T-helper 17 cell (primary cell): Measurements from ENCODE around the gene HS3ST3B1. TPM values are rescaled to one million over a fixed set of nuclear protein-coding genes. Genes with fewer than 3 reads are reported as not detected.

Experiments
- ATAC-seq: fragments of 150-1000 bp; cut with Tn5 transposase; 2 replicates; pipeline ENCODE4 v1.10.0; 2021; ENCODE audit warnings: mild to moderate bottlenecking, moderate library complexity
- DNase-seq, 3 donors: peaks; one replicate each; pipeline versions ENCODE4 v3.0.0 to v3.0.0-alpha.2; 2020 to 2021
- H3K9me3 ChIP-seq: one replicate; pipeline ENCODE4 v1.7.0; 2013; ENCODE audit warnings: low read length, mild to moderate bottlenecking; ENCODE audit not compliant: control insufficient read depth, poor library complexity, severe bottlenecking
- H3K27ac Mint-ChIP-seq: one replicate; pipeline ENCODE4 v1.8.0; 2022; ENCODE audit warnings: mild to moderate bottlenecking, moderate library complexity, mixed read lengths
- H3K27me3 Mint-ChIP-seq: one replicate; pipeline ENCODE4 v1.8.0; 2022; ENCODE audit warnings: mixed read lengths
- H3K36me3 Mint-ChIP-seq: one replicate; pipeline ENCODE4 v1.8.0; 2022; ENCODE audit warnings: low read depth, mixed read lengths
- H3K4me1 Mint-ChIP-seq: one replicate; pipeline ENCODE4 v1.8.0; 2022; ENCODE audit warnings: mild to moderate bottlenecking, mixed read lengths
- H3K4me3 Mint-ChIP-seq: one replicate; pipeline ENCODE4 v1.8.0; 2022; ENCODE audit warnings: mild to moderate bottlenecking, moderate library complexity, mixed read lengths
- total RNA-seq, 4 donors: library from RNA in 2 of 4; stranded (reverse) in 2 of 4; gene quantifications; one replicate each; pipeline ENCODE4 v1.2.3 and lab custom pipeline; 2022 to 2026

The HS3ST3B1 gene
- total RNA-seq, 2 donors from 2014 or later = 13.5 to 15.4 TPM

GRCh38 chr17:14361470-14361869 is 60.6 kb downstream of the HS3ST3B1 start:
- no peak for ATAC-seq
- Mint-ChIP-seq H3K27me3 (no peaks in the 10 kb centered on the region), H3K4me1 (peaks cover 7% of the 10 kb centered on the region), H3K27ac (no peak overlapping the region), H3K4me3 (no peak overlapping the region), H3K36me3 (no peaks in the 10 kb centered on the region)
- DNase-seq = no peak
- H3K9me3 ChIP-seq = no peaks in the 10 kb centered on the region

DNA sequence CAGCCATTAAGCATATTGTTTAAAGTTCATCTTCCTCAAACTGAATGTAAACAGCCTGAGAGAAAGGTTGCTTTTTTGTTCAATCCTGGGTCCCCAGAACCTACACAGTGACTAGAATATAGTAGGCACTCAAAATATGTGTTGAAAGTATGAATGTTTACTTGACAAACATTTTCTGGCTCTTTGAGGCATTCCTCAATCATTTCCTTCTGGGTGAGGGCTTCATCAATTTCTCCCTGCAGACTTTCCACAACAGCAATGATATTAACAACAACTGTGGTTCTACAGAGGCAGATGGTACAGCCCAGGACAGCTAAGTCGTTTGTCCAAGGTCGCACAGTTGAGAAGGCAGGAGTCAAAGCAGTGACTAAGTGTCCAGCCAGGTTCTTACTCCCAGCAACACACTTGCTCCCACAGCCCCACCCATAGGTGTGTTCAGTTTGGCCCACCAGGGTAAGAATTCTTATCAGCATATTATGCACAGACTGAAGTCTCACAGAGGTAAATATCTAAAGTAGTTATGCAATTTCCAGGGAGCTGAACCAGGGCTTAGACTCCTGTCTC is 61.1 kb downstream of the HS3ST3B1 start:
- no peaks in the 10 kb centered on the region for H3K27me3 Mint-ChIP-seq
- ATAC-seq (no peak), DNase-seq (no peak)
- peaks cover 7% of the 10 kb centered on the region for H3K4me1 Mint-ChIP-seq
- H3K36me3 Mint-ChIP-seq = no peaks in the 10 kb centered on the region
- H3K27ac Mint-ChIP-seq = no peak overlapping the region
- no peak overlapping the region for H3K4me3 Mint-ChIP-seq
- H3K9me3 ChIP-seq = no peaks in the 10 kb centered on the region

DNA sequence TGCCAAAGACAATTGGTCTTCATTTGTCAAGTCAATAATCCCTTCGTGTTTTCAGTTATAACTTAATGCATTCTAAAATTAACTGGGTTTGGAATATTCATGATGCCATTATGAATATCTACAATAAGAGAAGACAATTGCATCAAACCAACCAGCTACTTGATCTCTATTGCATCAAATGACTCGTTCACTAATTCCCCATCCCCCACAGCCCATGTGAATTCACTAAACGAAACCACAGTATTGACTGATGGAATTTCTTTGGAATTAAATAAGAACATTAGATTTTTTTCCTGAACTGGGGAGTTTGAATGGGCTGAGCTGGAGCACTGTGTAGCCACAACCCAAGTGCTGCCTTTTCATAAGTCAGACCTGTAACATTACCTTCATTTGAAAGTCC is 65.3 kb downstream of the HS3ST3B1 start:
- H3K36me3 Mint-ChIP-seq = no peaks in the 10 kb centered on the region
- H3K27ac Mint-ChIP-seq = no peak overlapping the region
- DNase-seq (no peak), ATAC-seq (no peak)
- no peaks in the 10 kb centered on the region for H3K4me1 Mint-ChIP-seq
- H3K9me3 ChIP-seq = no peaks in the 10 kb centered on the region
- no peak overlapping the region for H3K4me3 Mint-ChIP-seq
- no peaks in the 10 kb centered on the region for H3K27me3 Mint-ChIP-seq

GRCh38 chr17:14372461-14372860 is 71.6 kb downstream of the HS3ST3B1 start:
- Mint-ChIP-seq H3K4me1 (peaks cover 2% of the 10 kb centered on the region), H3K27me3 (peaks cover 5% of the 10 kb centered on the region), H3K4me3 (no peak overlapping the region), H3K36me3 (peaks cover 2% of the 10 kb centered on the region), H3K27ac (no peak overlapping the region)
- H3K9me3 ChIP-seq = no peaks in the 10 kb centered on the region
- DNase-seq (no peak), ATAC-seq (no peak)

DNA sequence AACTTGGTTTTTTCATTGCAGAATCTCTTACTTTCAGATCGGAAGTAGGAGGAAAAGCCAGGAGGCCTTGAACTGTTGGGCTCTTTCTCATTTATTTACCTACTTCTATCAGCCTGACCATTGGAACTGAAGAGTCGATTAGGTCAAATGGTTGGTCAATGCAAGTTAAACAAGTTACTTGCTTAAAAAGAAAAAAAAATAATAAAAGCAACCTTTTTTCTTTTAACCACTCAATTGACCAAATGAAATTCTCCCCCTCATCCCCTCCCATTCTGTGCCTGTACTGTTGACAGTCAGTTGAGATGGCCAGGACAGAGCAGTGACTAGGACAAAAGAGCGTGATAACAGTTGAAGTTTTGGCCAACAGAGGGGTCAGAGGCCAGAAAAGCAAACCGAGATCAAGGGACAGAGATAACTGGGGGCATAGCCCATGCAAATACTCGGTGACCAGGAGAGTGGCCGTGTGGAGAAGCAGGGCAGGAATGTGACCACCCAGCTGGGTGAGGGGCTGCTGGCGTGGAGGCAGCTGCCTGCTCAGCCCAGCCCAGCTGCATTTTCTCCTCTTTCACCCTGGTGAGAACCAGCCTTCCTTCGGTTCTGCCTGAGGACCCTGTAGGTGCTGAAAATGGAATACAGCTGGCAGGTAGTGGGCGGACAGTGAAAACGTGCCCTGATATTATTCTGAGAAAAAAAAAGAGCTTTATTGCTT is 72.2 kb downstream of the HS3ST3B1 start:
- H3K27ac Mint-ChIP-seq = no peak overlapping the region
- ATAC-seq (no peak), DNase-seq (no peak)
- peaks cover 2% of the 10 kb centered on the region for H3K4me1 Mint-ChIP-seq
- no peak overlapping the region for H3K4me3 Mint-ChIP-seq
- no peaks in the 10 kb centered on the region for H3K9me3 ChIP-seq
- H3K36me3 Mint-ChIP-seq = peaks cover 2% of the 10 kb centered on the region
- peaks cover 5% of the 10 kb centered on the region for H3K27me3 Mint-ChIP-seq

DNA sequence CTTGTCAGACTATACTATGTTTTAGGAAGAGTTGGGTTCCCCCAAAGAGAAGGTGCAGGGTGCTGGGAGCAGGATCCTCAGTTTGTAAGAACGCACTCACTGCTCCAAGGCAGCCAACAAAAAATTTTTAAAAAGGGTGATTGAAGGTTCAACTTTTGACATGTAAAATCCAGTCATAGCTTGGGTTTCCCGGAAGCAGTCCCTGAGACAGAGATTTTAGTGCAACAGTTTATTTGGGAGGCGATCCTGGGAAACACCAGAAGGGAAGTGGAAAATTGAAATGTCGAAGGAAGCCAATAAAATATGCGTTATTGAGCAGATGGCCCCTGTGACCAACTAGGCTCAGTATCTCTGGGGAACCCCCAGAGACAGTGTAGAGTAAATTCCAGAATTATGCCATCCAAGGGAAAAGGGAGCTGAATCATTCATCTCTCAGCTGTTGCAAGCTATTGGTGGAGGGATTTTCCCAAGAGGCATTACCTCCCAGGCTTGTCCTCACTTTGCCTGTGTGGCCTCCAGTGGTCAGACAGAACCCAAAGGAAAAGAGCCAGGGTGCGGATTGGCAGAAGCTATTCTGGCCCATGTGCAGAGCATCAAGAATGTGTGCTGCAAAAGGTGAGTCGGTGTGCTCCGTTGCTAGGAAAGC is 72.9 kb downstream of the HS3ST3B1 start:
- Mint-ChIP-seq H3K27ac (no peak overlapping the region), H3K4me1 (peaks cover 2% of the 10 kb centered on the region), H3K4me3 (no peak overlapping the region), H3K36me3 (peaks cover 2% of the 10 kb centered on the region), H3K27me3 (peaks cover 5% of the 10 kb centered on the region)
- no peak for DNase-seq
- no peaks in the 10 kb centered on the region for H3K9me3 ChIP-seq
- ATAC-seq = no peak

- no peak overlapping the region for H3K27ac Mint-ChIP-seq
- H3K4me3 Mint-ChIP-seq = no peak overlapping the region
- peaks cover 2% of the 10 kb centered on the region for H3K4me1 Mint-ChIP-seq
- DNase-seq (no peak), ATAC-seq (no peak)
- peaks cover 5% of the 10 kb centered on the region for H3K27me3 Mint-ChIP-seq
- H3K36me3 Mint-ChIP-seq = peaks cover 2% of the 10 kb centered on the region
- H3K9me3 ChIP-seq = no peaks in the 10 kb centered on the region
Observed at GRCh38 chr17:14374268-14374667, 73.4 kb downstream of the HS3ST3B1 start.

- peaks cover 5% of the 10 kb centered on the region for H3K27me3 Mint-ChIP-seq
- ATAC-seq = no peak
- H3K27ac Mint-ChIP-seq = no peak overlapping the region
- H3K9me3 ChIP-seq = no peaks in the 10 kb centered on the region
- peaks cover 2% of the 10 kb centered on the region for H3K4me1 Mint-ChIP-seq
- no peak overlapping the region for H3K4me3 Mint-ChIP-seq
- no peak for DNase-seq
- H3K36me3 Mint-ChIP-seq = peaks cover 2% of the 10 kb centered on the region
Observed at GRCh38 chr17:14376666-14377065, 75.8 kb downstream of the HS3ST3B1 start.

DNA sequence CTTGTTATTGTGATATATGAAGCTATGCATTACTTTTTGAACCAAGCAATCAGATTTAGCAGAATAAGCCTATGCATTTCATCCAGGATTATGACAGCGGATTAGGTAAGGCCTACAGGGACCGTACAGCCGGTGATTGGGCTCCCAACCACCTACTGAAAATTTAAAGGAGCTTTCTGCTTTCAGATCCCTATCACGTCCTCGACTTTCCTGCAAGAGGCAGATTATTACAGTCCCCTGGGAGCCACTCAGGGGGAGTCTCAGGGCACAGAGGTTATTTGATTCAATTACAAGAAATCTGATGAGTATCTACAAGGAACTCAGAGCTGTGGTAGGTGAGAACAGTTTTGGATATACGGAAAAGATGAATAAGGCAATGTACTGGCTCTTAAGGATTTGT is 80.7 kb downstream of the HS3ST3B1 start:
- no peaks in the 10 kb centered on the region for H3K4me1 Mint-ChIP-seq
- no peak overlapping the region for H3K27ac Mint-ChIP-seq
- no peaks in the 10 kb centered on the region for H3K9me3 ChIP-seq
- ATAC-seq (no peak), DNase-seq (no peak)
- peaks cover 2% of the 10 kb centered on the region for H3K36me3 Mint-ChIP-seq
- no peak overlapping the region for H3K4me3 Mint-ChIP-seq
- no peaks in the 10 kb centered on the region for H3K27me3 Mint-ChIP-seq

GRCh38 chr17:14387036-14387435 is 86.2 kb downstream of the HS3ST3B1 start:
- DNase-seq = no peak
- peaks cover 6% of the 10 kb centered on the region for H3K36me3 Mint-ChIP-seq
- no peak overlapping the region for H3K27ac Mint-ChIP-seq
- H3K4me3 Mint-ChIP-seq = no peak overlapping the region
- no peaks in the 10 kb centered on the region for H3K27me3 Mint-ChIP-seq
- H3K4me1 Mint-ChIP-seq = no peaks in the 10 kb centered on the region
- peaks cover 2% of the 10 kb centered on the region for H3K9me3 ChIP-seq
- ATAC-seq = no peak

GRCh38 chr17:14389681-14390080 is 88.8 kb downstream of the HS3ST3B1 start:
- peaks cover 3% of the 10 kb centered on the region for H3K9me3 ChIP-seq
- no peak for DNase-seq
- no peak overlapping the region for H3K27ac Mint-ChIP-seq
- H3K4me3 Mint-ChIP-seq = no peak overlapping the region
- no peaks in the 10 kb centered on the region for H3K4me1 Mint-ChIP-seq
- ATAC-seq = no peak
- peaks cover 6% of the 10 kb centered on the region for H3K36me3 Mint-ChIP-seq
- H3K27me3 Mint-ChIP-seq = no peaks in the 10 kb centered on the region

DNA sequence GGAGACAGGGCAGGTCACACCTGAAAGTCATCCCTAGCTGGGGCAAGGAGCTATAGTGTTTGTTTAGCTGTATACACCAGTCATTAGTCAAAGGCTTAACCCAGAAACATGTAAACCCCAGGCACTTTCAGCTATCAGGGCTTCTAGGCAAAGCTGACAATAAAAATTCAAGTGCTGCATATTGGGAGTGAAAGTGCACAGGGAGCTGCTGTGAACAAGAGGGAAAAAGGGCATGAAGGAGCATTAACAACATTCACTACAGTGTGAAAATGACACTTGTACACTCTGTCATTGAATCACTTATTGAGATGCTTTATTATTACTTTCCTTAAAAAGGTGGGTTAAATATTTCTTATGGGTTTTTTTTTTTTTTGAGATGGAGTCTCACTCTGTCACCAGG is 92.8 kb downstream of the HS3ST3B1 start:
- Mint-ChIP-seq H3K4me3 (no peak overlapping the region), H3K36me3 (peaks cover 5% of the 10 kb centered on the region), H3K4me1 (no peaks in the 10 kb centered on the region), H3K27ac (no peak overlapping the region), H3K27me3 (no peaks in the 10 kb centered on the region)
- H3K9me3 ChIP-seq = peaks cover 3% of the 10 kb centered on the region
- ATAC-seq (no peak), DNase-seq (no peak)

DNA sequence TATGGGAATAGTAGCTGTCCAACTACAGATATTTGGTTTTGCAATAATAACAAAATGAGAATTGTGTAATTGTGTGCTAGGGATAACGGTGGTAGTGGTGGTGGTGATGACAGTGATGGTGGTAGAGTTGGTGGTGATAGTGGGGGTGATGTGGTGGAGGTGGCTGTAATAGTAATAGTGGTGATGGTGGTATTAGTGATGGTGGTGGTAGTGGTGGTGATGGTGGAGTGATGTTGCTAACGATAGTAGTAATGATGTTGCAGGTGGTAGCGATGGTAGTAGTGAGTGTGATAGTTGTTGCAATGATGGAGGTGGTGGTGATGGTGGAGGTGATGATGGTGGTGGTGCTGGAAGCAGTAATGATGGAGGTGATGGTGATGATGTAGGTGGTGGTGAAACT is 94.4 kb downstream of the HS3ST3B1 start:
- Mint-ChIP-seq H3K36me3 (peaks cover 5% of the 10 kb centered on the region), H3K27me3 (no peaks in the 10 kb centered on the region), H3K27ac (no peak overlapping the region), H3K4me1 (no peaks in the 10 kb centered on the region), H3K4me3 (no peak overlapping the region)
- DNase-seq (no peak), ATAC-seq (no peak)
- peaks cover 3% of the 10 kb centered on the region for H3K9me3 ChIP-seq

DNA sequence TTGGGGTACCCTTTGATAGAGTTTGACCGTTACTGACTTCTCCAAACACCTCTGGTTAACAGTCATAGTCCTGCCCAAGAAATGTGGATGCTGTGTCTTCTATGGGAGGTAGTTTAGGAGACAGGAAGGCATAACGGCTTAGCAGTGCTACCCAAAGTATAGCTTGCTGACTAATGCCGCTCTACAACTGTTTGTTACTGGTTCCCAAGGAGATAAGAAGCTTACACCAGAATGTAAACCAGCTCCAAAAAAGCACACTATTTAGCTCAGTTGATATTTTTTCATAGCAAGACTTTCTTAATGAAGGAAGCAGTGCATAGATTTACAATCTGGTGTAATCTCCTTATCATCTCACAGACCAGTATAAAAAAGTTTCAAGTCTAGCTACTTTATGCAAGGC is 95.7 kb downstream of the HS3ST3B1 start:
- Mint-ChIP-seq H3K4me1 (no peaks in the 10 kb centered on the region), H3K27ac (no peak overlapping the region), H3K27me3 (no peaks in the 10 kb centered on the region), H3K4me3 (no peak overlapping the region), H3K36me3 (peaks cover 2% of the 10 kb centered on the region)
- H3K9me3 ChIP-seq = peaks cover 3% of the 10 kb centered on the region
- DNase-seq (no peak), ATAC-seq (no peak)
